Ramos (cell line): ENCODE measurements around the gene RALGAPB.

Experiments
- in situ Hi-C: fragments of 300-500 bp; cut with MboI; formaldehyde crosslinking; loops from one replicate; pipeline ENCODE4 v1.14.3; 2022; ENCODE audit warnings: low sequenced_read_pairs; ENCODE audit not compliant: unreplicated experiment

The RALGAPB gene

DNA sequence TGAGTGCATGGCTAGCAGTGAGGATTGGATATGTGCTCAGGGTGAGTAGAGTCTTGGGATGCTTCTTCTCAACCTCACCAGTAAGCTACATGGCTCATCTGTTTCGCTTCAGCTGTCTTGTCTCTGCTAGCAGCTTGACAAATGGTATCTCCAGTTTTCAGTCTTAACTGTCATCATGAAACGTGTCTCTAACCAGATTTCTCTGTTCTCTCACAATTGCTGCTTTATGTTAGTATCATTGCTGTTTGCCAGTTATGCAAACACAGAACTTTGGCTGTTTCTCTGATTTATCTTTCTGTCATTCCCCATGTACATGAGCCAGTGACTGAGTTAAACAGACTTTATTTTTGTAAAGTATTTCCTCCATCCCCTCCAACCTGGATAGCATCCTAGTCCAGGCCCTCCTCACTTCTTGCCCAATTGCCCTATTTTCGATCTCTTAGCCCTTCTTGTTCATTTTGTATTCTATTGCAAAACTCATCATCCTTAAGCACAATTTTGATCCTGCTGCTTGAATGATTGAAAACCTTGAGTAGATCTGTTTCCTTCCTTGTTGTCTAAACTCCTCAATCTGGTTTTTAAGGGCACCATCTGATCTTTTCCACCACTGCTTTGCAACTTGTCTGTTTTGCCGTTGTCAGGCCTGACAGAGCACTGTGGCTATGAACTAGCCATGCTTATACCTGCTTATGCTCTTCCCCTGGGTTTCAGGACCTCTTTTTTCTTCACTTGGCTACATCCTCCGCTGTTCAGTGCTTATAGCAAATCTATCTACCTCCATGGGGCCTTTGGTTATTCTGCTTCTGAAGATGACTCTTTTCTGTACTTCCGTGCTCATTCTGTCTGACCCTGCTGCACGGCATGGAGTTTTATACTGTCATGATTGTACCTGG is 70.6 kb downstream of the RALGAPB start:
- in situ Hi-C loops: no loop called here

DNA sequence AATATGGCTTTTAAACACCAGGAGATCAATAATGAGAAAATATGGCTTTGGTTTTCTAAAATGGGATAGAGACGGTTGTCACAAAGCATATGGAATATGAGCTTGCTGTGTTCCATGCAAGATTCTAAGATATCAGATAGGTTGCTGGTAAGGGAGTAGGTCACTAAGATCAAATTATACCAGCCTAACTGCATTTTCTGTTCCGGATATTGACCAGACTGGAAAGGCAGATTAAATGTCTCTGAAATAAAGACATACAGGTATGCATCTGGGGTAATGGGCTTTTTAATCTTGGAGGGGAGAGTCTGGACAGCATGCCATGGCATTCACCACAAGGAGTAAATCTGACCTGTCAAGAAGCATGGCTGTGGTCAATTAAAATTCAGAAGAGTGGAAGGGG is 73.1 kb downstream of the RALGAPB start:
- in situ Hi-C loops: no loop called here

DNA sequence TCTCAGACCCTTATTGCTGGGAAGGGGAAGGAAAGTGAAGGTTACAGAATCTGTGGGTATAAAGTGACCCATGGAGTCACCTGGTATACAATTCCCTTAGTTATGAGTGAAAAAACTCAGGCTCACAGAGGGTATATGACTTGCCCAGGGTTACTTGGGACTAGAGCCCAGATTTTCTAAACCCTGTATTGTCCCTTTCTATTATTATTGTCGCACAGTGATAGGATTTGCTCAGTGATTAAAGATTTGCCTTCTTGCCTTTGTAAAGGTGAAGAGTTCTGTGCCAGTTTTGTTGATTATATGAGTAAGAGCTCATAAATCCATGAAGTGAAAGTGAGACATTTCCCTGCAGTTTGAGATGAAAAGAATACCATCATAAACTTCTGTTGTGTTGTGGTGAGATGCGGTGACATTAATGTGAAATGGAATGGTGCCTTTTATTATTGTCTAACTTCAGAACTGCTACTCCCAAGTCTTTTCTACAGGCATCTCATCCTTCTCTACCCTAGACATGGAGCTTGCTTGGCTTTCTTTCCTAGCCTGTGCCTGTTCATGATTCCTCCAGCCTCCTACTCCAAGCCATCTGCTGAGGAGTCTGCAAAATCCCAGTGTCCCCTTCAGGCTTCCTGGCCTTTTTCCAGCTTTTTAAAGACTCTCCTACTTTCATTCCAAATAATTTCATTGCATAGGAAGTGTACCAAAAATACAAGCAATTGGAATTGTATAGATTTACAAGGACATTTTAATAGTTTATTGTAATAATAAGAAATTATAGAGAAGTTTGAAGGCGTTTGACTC is 74.8 kb downstream of the RALGAPB start:
- in situ Hi-C loops: no loop called here

DNA sequence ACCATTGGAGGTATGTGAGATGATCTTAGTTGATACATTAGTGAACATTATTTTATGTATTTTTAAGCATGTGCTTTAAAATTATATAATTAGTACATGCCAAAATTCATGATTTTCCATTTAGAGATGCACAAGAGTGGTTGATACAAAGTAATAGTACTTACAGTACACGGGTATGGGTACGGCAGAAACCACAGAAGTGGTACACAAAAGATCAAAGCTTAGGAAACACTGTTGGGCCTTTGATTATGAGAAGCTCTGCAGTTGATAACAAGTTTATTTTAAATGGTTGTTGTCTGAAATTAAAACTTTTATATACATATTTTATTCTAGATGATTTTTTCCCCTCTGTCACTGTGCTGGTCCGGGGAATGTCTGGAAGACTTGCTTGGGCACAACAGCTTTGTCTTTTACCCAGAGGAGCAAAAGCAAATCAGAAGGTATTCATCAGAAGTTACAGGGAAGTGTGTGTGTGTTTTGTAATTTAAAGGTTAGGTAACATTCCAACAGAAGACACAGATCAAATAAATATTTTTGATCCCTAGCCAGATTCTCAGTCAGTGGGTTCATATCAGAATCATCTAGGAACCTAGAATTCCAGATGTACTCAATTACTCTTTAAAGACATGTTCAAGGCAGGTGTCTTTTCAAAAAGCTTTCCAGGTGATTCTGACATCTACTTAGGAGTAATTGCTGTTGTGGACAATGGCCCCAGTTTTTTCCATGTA is 75.9 kb downstream of the RALGAPB start:
- in situ Hi-C loops: no loop called here

DNA sequence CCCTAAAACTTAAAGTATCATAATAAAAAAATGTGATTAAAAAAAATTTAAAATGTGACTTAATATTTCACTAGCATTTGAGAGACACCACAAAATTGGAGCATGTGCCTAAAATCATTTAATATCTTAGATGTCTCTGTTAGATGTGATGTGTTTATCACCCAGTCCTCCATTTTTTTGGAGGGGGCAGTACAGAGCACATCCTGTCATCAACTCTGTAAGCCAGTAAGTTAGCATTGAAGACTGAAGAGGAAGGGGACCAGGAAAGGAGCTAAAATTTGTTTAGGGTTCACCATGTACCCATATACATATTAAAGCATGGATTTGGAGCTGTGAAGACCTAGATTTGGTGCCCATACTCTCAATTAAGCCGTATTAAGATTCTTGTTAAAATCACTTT is 77.6 kb downstream of the RALGAPB start:
- in situ Hi-C loops: no loop called here

DNA sequence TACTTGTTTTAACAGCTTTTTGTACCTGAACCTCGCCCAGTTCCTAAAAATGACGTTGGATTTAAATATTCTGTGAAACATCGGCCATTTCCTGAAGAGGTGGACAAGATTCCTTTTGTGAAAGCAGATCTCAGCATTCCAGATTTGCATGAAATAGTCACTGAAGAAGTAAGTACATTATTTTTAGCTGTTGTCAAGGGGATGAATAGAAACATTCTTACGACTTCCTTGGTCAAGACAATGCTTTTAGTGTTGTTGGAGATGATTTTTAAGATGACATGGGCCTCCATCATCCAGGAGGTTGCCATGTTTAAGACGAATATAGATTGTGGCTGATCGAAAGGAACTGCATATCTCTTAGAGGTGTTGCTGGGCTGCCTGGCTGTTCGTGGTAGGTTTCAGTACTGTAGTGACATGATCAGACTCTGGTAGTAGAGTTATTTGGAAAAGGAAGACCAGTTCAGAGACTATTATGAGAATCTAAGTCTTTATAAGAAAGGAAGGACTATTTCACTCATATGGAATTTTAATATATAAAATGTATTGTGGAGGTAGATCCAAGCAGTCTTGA is 78.5 kb downstream of the RALGAPB start:
- in situ Hi-C loops: no loop called here

DNA sequence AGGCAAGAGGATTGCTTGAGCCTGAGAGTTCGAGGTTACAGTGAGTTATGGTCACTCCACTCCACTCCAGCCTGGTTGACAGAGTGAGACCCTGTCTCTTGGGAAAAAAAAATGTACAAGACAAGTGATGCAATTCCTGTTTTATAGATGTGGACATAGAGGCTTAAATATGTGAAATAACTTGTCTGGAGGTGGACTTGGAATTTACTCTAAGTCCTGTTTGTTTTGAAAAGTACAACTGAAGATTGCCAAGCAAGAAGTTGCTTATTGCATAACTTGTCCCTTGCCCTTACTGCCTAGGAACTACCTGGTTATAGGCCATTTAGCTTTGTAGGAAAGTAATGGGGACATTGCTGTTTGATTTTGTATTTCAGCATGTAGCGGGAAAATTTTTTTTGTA is 82.3 kb downstream of the RALGAPB start:
- in situ Hi-C loops: no loop called here

DNA sequence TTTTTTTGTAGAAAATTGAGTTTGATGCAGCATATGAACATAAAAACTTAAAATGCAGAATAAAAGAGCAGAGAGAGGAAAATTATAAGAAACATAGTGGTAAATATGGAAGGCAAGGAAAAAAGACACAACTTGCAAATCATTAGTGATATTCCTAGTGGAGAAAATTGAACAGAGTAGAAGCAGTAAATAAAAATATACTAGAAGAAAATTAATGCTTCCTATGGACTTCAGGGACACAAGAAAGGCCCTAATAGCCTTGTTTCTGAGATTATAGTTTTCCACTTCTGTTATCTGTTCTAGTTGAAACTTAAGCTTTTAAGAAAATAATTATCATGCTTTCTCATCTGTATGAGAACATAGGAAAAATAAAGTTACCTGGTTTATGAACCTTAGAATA is 82.8 kb downstream of the RALGAPB start:
- in situ Hi-C loops: no loop called here

DNA sequence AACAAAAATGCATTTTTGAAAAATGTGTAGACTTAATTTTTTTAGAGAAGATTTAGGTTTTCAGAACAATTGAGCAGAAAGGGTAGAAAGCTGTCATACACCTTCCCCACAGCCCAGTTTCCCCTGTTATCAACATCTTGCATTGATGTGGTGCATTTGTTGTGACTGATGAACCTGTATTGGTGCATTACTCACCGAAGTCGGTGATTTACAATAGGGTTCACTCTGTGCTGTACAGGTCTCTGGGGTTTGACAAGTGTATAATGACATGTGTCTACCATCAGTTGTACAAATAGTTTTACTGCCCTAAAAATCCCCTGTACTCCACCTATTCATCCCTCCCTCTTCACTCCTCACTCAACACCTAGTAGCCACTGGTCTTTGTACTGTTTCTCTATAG is 84.5 kb downstream of the RALGAPB start:
- in situ Hi-C loops: no loop called here

DNA sequence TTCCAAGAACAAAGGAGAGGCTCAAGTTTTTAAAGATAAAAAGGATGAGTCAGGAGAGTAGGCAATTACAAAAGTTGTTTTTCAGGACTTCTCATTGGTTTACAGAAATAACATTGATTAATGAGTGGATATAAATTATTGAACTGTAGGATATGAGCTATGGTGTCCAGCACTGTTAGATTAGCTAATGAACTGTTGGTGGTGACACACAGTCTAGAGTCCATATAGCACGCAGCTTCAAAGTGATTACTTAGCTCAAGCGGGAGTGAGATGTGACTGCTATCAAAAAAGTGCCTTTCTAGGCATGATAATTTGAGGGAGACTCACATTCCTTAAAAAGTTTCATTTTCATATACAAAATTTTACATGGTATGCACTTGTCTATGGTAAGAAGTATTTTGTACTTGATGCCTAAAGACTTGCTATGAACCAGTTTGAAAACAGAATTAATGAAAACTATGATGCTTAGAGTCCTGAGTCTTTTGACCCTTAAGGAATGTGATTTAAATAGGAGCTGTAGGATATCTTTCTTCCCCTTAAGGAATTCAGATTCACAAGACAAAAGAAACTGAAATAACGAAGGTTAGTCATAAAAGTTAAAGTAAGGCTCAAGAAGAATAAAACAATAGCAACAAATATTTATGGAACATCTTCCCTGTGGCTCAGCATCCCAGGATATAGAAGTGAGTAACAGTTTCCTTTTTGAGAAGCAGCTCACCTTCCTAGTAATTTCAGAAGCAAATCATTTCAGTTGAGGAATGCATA is 86.1 kb downstream of the RALGAPB start:
- in situ Hi-C loops: no loop called here

DNA sequence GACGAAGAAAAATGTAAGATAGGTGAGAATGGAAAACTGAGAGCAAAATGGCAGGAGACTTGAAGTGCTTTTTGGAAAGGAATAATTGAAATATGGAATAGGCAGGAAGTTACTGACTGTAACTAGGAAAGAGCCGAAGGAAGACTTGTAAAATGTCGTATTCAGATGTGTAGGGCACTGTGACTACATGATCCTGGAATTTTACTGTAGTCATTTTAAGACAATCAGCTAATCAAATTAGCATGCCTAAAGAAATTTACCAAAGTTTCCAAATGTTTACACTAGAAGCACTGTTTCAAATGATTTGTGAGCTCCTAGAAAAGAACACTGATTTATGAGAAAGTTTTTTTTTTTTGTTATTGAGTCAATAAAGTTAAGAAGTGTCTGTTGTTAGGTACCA is 87.1 kb downstream of the RALGAPB start:
- in situ Hi-C loops: no loop called here

DNA sequence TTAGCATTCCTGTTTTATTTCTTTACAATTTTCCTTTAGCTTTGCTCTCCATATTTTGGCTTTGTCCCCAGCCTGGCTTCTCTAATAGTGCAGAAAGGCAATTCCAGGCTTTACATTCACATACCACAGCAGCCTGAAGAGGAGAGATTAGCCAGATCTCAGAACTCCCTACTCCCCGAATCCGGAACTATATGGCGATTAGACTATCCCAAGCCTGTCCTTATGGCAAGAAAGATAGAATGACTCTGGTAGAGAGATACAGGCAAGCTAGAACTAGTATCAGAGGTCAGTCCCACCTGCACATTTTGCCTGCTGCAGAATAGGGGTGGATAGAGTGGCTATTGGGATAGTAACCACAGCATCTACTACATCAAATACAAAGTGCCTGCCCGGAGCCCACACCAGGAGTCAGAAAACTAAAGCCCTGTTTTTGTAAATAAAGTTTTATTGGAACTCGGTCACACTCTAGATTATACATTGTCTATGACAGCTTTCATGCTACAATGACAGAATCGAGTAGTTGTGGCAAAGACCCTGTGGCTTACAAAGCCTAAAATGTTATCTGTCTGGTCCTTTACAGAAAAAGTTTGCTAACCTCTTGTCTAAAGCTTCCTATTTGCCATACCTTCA is 91.3 kb downstream of the RALGAPB start:
- in situ Hi-C loops: no loop called here

DNA sequence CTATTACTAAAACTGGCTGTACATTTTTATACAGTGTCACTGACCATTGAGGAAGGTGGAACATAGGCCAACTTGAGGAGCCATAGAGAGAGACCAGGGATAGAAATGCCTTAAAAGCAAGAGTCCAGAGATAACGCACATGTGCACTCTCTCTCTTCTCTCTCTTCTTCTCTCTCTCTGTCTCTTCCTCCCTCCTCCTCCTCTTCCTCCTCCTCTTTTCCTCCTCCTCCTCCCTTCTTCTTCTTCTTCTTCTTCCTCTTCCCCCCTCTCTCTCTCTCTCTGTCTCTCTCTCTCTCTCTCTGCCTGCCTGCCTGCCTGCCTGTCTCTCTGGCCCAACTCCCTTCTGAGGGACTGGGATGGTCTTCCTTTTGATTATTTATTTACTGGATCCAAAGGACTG is 92.0 kb downstream of the RALGAPB start:
- in situ Hi-C loops: no loop called here

DNA sequence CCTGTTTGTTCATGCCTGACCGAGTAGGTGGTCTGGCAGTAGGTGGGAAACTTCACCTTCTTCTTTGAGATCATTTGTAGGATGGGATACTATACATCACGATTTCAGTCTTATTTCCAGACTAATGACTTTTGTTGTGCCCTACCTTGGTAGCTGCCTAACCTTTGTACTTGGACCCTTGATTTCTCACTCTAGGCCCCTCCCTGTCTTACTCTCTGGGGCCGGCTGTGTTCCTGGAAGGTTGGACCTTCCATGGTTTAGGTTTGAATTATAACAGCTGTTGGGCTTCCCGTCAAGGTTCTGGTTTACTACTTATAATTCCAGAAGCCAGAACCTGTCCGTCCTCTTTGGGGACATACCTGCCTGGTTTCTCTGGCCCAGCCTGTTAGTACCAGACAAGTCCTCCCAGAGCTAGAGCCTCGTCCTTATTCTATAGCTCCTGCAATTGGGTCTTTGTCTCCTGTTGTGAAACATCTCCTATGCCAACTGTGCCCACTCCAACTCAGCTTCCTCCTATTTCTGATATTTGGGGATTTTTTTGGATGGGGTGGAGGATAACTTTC is 93.5 kb downstream of the RALGAPB start:
- in situ Hi-C loops: no loop called here

DNA sequence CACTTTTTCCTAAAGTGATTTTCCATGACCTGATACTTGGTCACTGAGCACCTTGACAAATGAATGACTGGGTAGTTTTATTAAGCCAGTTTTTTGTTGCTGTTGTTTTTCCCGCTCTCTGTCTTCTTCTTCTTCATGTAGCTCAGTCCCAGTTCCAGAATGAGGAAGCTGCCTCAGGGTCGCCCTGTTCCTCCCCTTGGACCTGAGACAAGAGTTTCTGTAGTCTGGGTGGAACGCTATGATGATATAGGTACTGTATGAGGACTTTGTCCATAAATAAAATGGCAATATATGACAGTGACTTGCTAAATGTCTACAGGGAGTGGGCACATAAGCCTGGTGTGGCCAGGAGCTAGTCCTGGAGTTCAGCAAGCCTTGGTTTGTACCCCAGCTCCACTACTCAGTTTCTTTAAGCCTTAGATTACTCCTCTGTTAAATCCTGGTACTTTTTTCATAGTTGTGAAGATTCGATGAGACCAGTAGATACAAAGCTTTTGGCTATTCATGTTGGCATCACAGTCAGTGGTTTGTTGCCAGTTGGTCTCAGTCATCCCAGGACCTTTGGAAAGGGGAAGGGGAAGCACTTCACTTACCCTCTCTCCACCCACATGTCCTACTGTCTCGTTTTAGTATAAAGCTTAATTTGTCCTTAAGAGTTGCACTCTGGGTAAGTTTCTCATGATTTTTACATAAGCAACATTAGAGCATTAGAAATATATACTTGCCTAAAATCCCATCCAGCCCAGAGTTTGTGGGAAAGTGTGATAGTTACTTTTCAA is 97.3 kb downstream of the RALGAPB start:
- in situ Hi-C loops: no loop called here

DNA sequence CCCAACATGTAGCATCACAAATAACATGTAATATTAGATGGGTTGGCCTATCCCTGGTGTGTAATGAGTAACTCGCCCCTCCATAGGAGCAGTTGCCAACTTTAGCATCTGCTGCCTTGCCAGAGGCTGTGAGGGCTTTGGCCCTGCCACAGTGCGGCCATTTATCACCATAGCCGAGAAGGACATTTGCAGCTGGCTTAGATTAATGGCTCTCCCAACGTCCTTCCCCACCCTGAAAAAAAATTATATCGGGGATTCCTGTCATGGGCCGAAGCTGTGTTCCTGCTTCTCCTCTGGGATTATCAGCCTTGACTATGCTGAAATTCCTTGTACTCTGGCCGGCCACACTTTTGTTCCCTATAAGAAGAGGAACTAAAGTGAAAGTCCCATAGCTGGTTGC is 100.8 kb downstream of the RALGAPB start:
- in situ Hi-C loops: no loop called here

DNA sequence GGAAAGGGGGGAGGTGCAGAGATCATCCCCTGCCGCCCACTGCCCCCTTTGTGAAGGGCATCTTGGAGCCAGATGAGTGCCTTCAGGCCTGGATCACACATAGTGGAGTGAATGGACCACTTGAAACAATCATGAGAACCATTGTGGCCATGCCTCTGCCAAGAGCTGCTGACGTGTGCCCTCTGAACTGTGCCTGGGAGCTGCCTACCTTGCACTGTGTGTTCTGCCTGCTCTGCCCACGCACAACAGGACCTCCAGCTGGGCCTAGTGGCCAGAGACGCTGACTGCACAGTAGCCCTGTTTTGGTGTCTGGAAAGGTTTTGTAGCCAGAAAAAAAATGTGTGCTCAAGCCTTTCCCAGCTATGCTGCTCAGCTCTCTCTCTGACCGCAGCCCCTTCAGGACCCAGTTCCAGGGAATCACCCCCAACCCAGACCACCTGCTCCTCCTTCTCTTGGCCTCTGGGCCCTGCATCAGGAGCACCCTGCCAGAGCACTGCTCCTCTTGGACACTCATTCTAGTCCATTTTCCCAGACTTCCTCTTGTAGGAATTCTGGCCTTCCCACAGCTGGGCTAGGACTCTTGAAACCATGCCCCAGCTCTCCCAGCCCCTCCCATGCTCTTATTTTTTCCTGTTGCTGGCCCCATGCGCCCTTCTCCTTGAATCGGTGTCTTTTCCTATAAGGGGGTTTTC is 106.7 kb downstream of the RALGAPB start:
- in situ Hi-C loops: no loop called here

DNA sequence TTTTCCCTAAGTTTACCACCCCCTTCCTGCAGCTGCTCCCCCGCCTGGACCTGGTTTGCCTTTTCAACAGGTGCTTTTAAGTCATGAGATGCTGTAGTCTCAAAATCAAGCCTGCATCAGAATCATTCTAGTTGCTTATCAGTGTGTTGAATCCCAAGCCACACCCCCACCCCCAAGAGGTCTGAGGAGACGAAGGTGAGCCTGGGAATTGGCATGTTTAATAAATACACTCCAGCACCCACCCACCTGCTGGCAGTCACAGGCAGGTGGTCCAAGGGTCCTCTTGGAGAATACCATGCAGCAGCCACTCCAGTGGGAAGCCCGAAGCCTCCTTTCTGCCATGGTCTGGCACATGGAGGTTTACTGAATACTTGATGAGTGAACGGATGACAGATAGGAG is 107.3 kb downstream of the RALGAPB start:
- in situ Hi-C loops: no loop called here
